GM21619 (cell line): ENCODE measurements around the gene LAG3.
A peak's percentile ranks its signal among the peaks of the same experiment; 100 is the strongest.

ENCODE experiments used
- ATAC-seq: cut with Tn5 transposase; IDR thresholded peaks from one replicate; pipeline ENCODE4 v1.9.1; 2021; ENCODE audit not compliant: unreplicated experiment

Gene LAG3

GRCh38 chr12:6752921-6753771 lies 19.2 kb upstream of the LAG3 start, which contains the start of gene MLF2:
TSS of gene MLF2 (minus strand) at chr12:6753141. CDS start at chr12:6752334, 807 bp downstream.
- peak; percentile 90 for ATAC-seq

GRCh38 chr12:6753772-6754356 lies 18.5 kb upstream of the LAG3 start:
- no peak for ATAC-seq

- ATAC-seq: no peak
Observed at GRCh38 chr12:6754411-6754810, 17.9 kb upstream of the LAG3 start.

- no peak for ATAC-seq
Observed at GRCh38 chr12:6757028-6757690, 15.2 kb upstream of the LAG3 start.

- ATAC-seq: no peak
Observed at GRCh38 chr12:6758506-6759095, 13.7 kb upstream of the LAG3 start.

- ATAC-seq: no peak
Observed at GRCh38 chr12:6759741-6760140, 12.6 kb upstream of the LAG3 start.

GRCh38 chr12:6763380-6763779 lies 8.9 kb upstream of the LAG3 start:
- no peak for ATAC-seq

GRCh38 chr12:6764011-6764828 lies 8.1 kb upstream of the LAG3 start:
- ATAC-seq: peak; percentile 70

- no peak for ATAC-seq
Observed at GRCh38 chr12:6765048-6765633, 7.2 kb upstream of the LAG3 start.

- ATAC-seq: peak; percentile 18
Observed at GRCh38 chr12:6765634-6766581, 6.4 kb upstream of the LAG3 start, which contains the start of gene PTMS. TSS of gene PTMS (plus strand) at chr12:6766363. CDS start at chr12:6766706, 343 bp downstream.

GRCh38 chr12:6766651-6767349 lies 5.5 kb upstream of the LAG3 start:
- peak; percentile 45 for ATAC-seq

GRCh38 chr12:6767353-6768319 lies 4.7 kb upstream of the LAG3 start:
- ATAC-seq: no peak

GRCh38 chr12:6768437-6768914 lies 3.8 kb upstream of the LAG3 start:
- no peak for ATAC-seq

- no peak for ATAC-seq
Observed at GRCh38 chr12:6768990-6769389, 3.3 kb upstream of the LAG3 start.

- no peak for ATAC-seq
Observed at GRCh38 chr12:6769666-6770065, 2.7 kb upstream of the LAG3 start.

GRCh38 chr12:6770094-6770493 lies 2.2 kb upstream of the LAG3 start:
- no peak for ATAC-seq

- ATAC-seq: no peak
Observed at GRCh38 chr12:6770600-6770999, 1.7 kb upstream of the LAG3 start.
